ENCODE data around the gene SLC13A2.

The SLC13A2 gene

GRCh38 chr17:28508211-28508724 is 34.8 kb downstream of the SLC13A2 start:
- no peak for TF ChIP-seq CTCF (conservative IDR thresholded peaks at IDR 0.05; ENCODE audit: low read depth, low read length)
- no peak overlapping the region for H3K4me3 ChIP-seq (ENCODE audit: low read depth, low read length)
- DNase-seq (ENCODE audit: low read depth): no peak

- TF ChIP-seq CTCF (conservative IDR thresholded peaks at IDR 0.05; ENCODE audit: low read depth, low read length): no peak
- H3K4me3 ChIP-seq (ENCODE audit: low read depth, low read length): no peak overlapping the region
- no peak for DNase-seq (ENCODE audit: low read depth)
These were observed 36.3 kb downstream of the SLC13A2 start for GRCh38 chr17:28509789-28510188.

- H3K4me3 ChIP-seq (ENCODE audit: low read depth, low read length): no peak overlapping the region
- TF ChIP-seq CTCF (conservative IDR thresholded peaks at IDR 0.05; ENCODE audit: low read depth, low read length): peak; percentile 29
- no peak for DNase-seq (ENCODE audit: low read depth)
These were observed 38.5 kb downstream of the SLC13A2 start for GRCh38 chr17:28511858-28512461.

GRCh38 chr17:28513476-28513875 is 40.0 kb downstream of the SLC13A2 start:
- H3K4me3 ChIP-seq (ENCODE audit: low read depth, low read length): no peak overlapping the region
- TF ChIP-seq CTCF (conservative IDR thresholded peaks at IDR 0.05; ENCODE audit: low read depth, low read length): no peak
- no peak for DNase-seq (ENCODE audit: low read depth)

- no peak for DNase-seq (ENCODE audit: low read depth)
- TF ChIP-seq CTCF (conservative IDR thresholded peaks at IDR 0.05; ENCODE audit: low read depth, low read length): no peak
- no peak overlapping the region for H3K4me3 ChIP-seq (ENCODE audit: low read depth, low read length)
These were observed 41.1 kb downstream of the SLC13A2 start for GRCh38 chr17:28514561-28515002.

- no peak overlapping the region for H3K4me3 ChIP-seq (ENCODE audit: low read depth, low read length)
- DNase-seq (ENCODE audit: low read depth): no peak
- no peak for TF ChIP-seq CTCF (conservative IDR thresholded peaks at IDR 0.05; ENCODE audit: low read depth, low read length)
These were observed 42.1 kb downstream of the SLC13A2 start for GRCh38 chr17:28515518-28515917.

GRCh38 chr17:28518132-28518531 is 44.7 kb downstream of the SLC13A2 start:
- TF ChIP-seq CTCF (conservative IDR thresholded peaks at IDR 0.05; ENCODE audit: low read depth, low read length): no peak
- DNase-seq (ENCODE audit: low read depth): no peak

More at GRCh38 chr17:28518132-28518531, 44.7 kb downstream of the SLC13A2 start:
- H3K4me3 ChIP-seq (ENCODE audit: low read depth, low read length): no peak overlapping the region
